ENCODE measurements around the gene TAF3.
A peak's percentile ranks its signal among the peaks of the same experiment; 100 is the strongest.

Gene TAF3

DNA sequence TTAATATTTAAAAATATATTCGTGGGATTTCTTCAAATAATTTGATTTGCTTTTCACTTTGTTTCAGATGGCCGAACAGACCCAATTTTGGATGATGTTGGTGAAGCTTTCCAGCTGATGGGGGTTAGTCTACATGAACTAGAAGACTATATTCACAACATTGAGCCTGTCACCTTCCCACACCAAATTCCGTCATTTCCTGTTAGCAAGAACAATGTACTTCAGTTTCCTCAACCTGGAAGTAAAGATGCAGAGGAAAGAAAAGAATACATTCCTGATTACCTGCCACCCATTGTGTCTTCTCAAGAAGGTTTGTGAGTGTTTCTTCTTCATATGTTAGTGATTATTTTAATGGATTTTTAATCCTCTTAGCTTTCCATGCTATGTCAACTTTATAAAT is 5.9 kb downstream of the TAF3 start:
- TF ChIP-seq CTCF (IDR thresholded peaks at IDR 0.05; ENCODE audit: low read depth, low read length), result no peak
- Histone ChIP-seq H3K4me3 (ENCODE audit: low read depth, low read length) (no peak overlapping the region), H3K4me1 (peaks cover 2% of the 10 kb centered on the region; the same call in 1 of the 2 replicates), H3K9me3 (no peaks in the 10 kb centered on the region), H3K36me3 (peaks cover 15% of the 10 kb centered on the region), H3K27me3 (no peaks in the 10 kb centered on the region)
- no peak for DNase-seq

DNA sequence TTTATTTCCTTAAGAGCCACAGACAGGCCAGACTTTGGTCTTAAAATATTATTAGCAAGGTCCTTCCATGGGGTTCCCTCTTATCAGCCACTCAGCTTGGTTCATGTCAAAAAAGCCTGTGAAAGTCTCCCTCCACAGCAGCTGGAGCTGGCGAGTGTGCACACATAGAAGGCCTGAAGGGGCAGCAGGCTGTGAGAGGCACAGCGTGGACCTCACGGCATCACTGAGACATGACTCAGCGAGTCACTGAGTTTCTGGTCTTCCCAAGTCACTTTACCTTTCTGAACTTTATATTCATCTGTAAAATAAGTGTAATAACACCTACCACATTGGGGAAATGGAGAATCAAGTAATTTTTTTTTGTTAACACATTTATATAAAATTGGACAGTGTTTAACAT is 8.7 kb downstream of the TAF3 start:
- peaks cover 12% of the 10 kb centered on the region for H3K36me3 ChIP-seq
- no peaks in the 10 kb centered on the region for H3K9me3 ChIP-seq
- H3K4me3 ChIP-seq (ENCODE audit: low read depth, low read length), result no peak overlapping the region
- no peaks in the 10 kb centered on the region for H3K27me3 ChIP-seq
- peak; percentile 34 for TF ChIP-seq CTCF (IDR thresholded peaks at IDR 0.05; ENCODE audit: low read depth, low read length)
- DNase-seq, result peak; percentile 54
- no peaks in the 10 kb centered on the region for H3K4me1 ChIP-seq

GRCh38 chr10:7829289-7829834 is 11.1 kb downstream of the TAF3 start:
- H3K9me3 ChIP-seq, result no peaks in the 10 kb centered on the region
- H3K4me3 ChIP-seq (ENCODE audit: low read depth, low read length), result no peak overlapping the region
- DNase-seq, result no peak
- TF ChIP-seq CTCF (IDR thresholded peaks at IDR 0.05; ENCODE audit: low read depth, low read length), result no peak
- no peaks in the 10 kb centered on the region for H3K27me3 ChIP-seq
- peaks cover 9% of the 10 kb centered on the region for H3K36me3 ChIP-seq
- no peaks in the 10 kb centered on the region for H3K4me1 ChIP-seq

DNA sequence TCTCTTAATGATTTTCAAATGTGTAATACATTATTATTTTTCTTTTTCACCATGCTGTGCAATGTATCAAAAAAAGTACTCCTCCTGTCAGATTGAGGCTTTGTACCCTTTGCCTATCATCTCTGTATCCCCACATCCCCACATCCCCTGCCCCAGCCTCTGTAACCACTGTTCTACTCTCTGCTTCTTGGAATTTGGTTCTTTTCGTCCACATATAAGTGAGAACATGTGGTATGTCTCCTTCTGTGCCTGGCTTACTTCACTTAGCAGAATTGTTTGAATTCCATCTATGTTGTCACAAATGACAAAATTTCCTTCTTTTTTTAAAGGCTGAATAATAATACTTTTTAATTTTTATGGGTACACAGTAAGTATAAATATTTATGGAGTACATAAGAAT is 13.8 kb downstream of the TAF3 start:
- no peak overlapping the region for H3K4me3 ChIP-seq (ENCODE audit: low read depth, low read length)
- no peak for TF ChIP-seq CTCF (IDR thresholded peaks at IDR 0.05; ENCODE audit: low read depth, low read length)
- no peak for DNase-seq
- H3K4me1 ChIP-seq, result no peaks in the 10 kb centered on the region
- H3K9me3 ChIP-seq, result no peaks in the 10 kb centered on the region
- H3K27me3 ChIP-seq, result no peaks in the 10 kb centered on the region
- peaks cover 3% of the 10 kb centered on the region for H3K36me3 ChIP-seq

DNA sequence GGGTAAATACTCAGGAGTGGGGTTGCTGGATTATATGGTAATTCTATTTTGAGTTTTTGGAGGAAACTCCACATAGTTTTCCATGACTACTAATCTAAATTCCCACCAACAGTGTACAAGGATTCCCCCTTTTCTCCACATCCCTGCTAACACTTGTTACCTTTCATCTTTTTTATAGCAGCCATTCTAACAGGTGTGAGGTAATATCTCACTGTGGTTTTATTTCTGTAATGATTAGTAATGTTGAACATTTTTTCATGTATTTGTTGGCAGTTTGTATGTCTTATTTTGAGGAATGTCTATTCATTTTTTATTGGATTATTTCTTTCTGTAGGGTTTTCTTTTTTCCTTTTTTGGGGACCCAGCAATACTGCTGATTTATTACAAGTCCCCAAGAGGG is 14.9 kb downstream of the TAF3 start:
- Histone ChIP-seq H3K9me3 (no peaks in the 10 kb centered on the region), H3K27me3 (no peaks in the 10 kb centered on the region), H3K4me3 (ENCODE audit: low read depth, low read length) (no peak overlapping the region), H3K4me1 (no peaks in the 10 kb centered on the region), H3K36me3 (peaks cover 3% of the 10 kb centered on the region)
- DNase-seq, result no peak
- no peak for TF ChIP-seq CTCF (IDR thresholded peaks at IDR 0.05; ENCODE audit: low read depth, low read length)

- H3K4me1 ChIP-seq, result no peaks in the 10 kb centered on the region
- no peak for TF ChIP-seq CTCF (IDR thresholded peaks at IDR 0.05; ENCODE audit: low read depth, low read length)
Observed at GRCh38 chr10:7834262-7834661, 16.0 kb downstream of the TAF3 start.

More at GRCh38 chr10:7834262-7834661, 16.0 kb downstream of the TAF3 start:
- Histone ChIP-seq H3K4me3 (ENCODE audit: low read depth, low read length) (no peak overlapping the region), H3K36me3 (peaks cover 3% of the 10 kb centered on the region), H3K9me3 (no peaks in the 10 kb centered on the region), H3K27me3 (no peaks in the 10 kb centered on the region)
- no peak for DNase-seq

Measured in BE2C (cell line).